OCI-LY1 (cell line): ENCODE measurements around the gene SDK1.

Source experiments
- CTCF ChIP-seq: fragments of 200-600 bp; sonication (generic), shearing (Covaris generic); IDR thresholded peaks from 2 replicates; pipeline ENCODE4 v1.5.1; 2017; ENCODE audit warnings: mild to moderate bottlenecking, antibody characterized with exemption, low read length, moderate library complexity, mixed read lengths
- EZH2 ChIP-seq: fragments of 200-600 bp; sonication (generic), shearing (Covaris generic); IDR thresholded peaks from 2 replicates; pipeline ENCODE4 v1.8.0; 2017; ENCODE audit warnings: borderline replicate concordance, mixed run types, mild to moderate bottlenecking, antibody characterized with exemption, low read length, moderate library complexity, mixed read lengths

- TF ChIP-seq CTCF: no peak
- no peak for TF ChIP-seq EZH2
Observed at GRCh38 chr7:4109481-4110110, 808.5 kb downstream of the SDK1 start.
